ENCODE measurements around the gene ZNF140.

Gene ZNF140

GRCh38 chr12:133080026-133080367 lies 726 bp upstream of the ZNF140 start:
- no peaks in the 10 kb centered on the region for H3K27me3 ChIP-seq (ENCODE audit: control insufficient read depth, insufficient read depth, low read length)
- no peak overlapping the region for H3K27ac ChIP-seq (ENCODE audit: low read length)
- no peaks in the 10 kb centered on the region; the same call in 1 of the 2 replicates for H3K36me3 ChIP-seq (ENCODE audit: control insufficient read depth, insufficient read depth, low read length)
- peak overlapping the region; percentile 62; the same call in 1 of the 2 replicates for H3K4me3 ChIP-seq (ENCODE audit: low read length)
- no CpG with 5 or more reads among the region's 22 CpGs for WGBS (ENCODE audit: insufficient coverage, insufficient read length)
- H3K4me1 ChIP-seq (ENCODE audit: control insufficient read depth, insufficient read depth, low read length) = no peaks in the 10 kb centered on the region
- peaks cover 1% of the 10 kb centered on the region; the same call in 1 of the 2 replicates for H3K9me3 ChIP-seq (ENCODE audit: control insufficient read depth, insufficient read depth, low read length)
- peak; percentile 98 for DNase-seq (ENCODE audit: low read depth, low spot score)

- peak overlapping the region; percentile 82 for H3K4me3 ChIP-seq (ENCODE audit: low read length)
- H3K27me3 ChIP-seq (ENCODE audit: control insufficient read depth, insufficient read depth, low read length) = no peaks in the 10 kb centered on the region
- 0 out of 2 replicates have a peak, but pooled peaks cover 1% of the 10 kb centered on the region for H3K9me3 ChIP-seq (ENCODE audit: control insufficient read depth, insufficient read depth, low read length)
- no peaks in the 10 kb centered on the region for H3K4me1 ChIP-seq (ENCODE audit: control insufficient read depth, insufficient read depth, low read length)
- WGBS (ENCODE audit: insufficient coverage, insufficient read length) = no CpG with 5 or more reads among the region's 17 CpGs
- H3K27ac ChIP-seq (ENCODE audit: low read length) = no peak overlapping the region
- DNase-seq (ENCODE audit: low read depth, low spot score) = no peak
- no peaks in the 10 kb centered on the region; the same call in 1 of the 2 replicates for H3K36me3 ChIP-seq (ENCODE audit: control insufficient read depth, insufficient read depth, low read length)
Measured at GRCh38 chr12:133081159-133081780, 547 bp downstream of the ZNF140 start.

GRCh38 chr12:133083345-133083744 lies 2.6 kb downstream of the ZNF140 start:
- H3K4me1 ChIP-seq (ENCODE audit: control insufficient read depth, insufficient read depth, low read length) = no peaks in the 10 kb centered on the region
- no peak overlapping the region for H3K4me3 ChIP-seq (ENCODE audit: low read length)
- H3K27ac ChIP-seq (ENCODE audit: low read length) = no peak overlapping the region
- no CpG with 5 or more reads among the region's 6 CpGs for WGBS (ENCODE audit: insufficient coverage, insufficient read length)
- no peaks in the 10 kb centered on the region for H3K27me3 ChIP-seq (ENCODE audit: control insufficient read depth, insufficient read depth, low read length)
- DNase-seq (ENCODE audit: low read depth, low spot score) = no peak
- H3K36me3 ChIP-seq (ENCODE audit: control insufficient read depth, insufficient read depth, low read length) = no peaks in the 10 kb centered on the region; the same call in 1 of the 2 replicates
- no peaks in the 10 kb centered on the region for H3K9me3 ChIP-seq (ENCODE audit: control insufficient read depth, insufficient read depth, low read length)

- no CpG with 5 or more reads among the region's 3 CpGs for WGBS (ENCODE audit: insufficient coverage, insufficient read length)
- peaks cover 11% of the 10 kb centered on the region; the same call in 1 of the 2 replicates for H3K36me3 ChIP-seq (ENCODE audit: control insufficient read depth, insufficient read depth, low read length)
- no peak overlapping the region for H3K27ac ChIP-seq (ENCODE audit: low read length)
- H3K9me3 ChIP-seq (ENCODE audit: control insufficient read depth, insufficient read depth, low read length) = peaks cover 13% of the 10 kb centered on the region
- H3K4me3 ChIP-seq (ENCODE audit: low read length) = no peak overlapping the region
- H3K27me3 ChIP-seq (ENCODE audit: control insufficient read depth, insufficient read depth, low read length) = no peaks in the 10 kb centered on the region; the same call in 1 of the 2 replicates
- DNase-seq (ENCODE audit: low read depth, low spot score) = no peak
- no peaks in the 10 kb centered on the region for H3K4me1 ChIP-seq (ENCODE audit: control insufficient read depth, insufficient read depth, low read length)
Measured at GRCh38 chr12:133105620-133106019, 24.9 kb downstream of the ZNF140 start.

- WGBS (ENCODE audit: insufficient coverage, insufficient read length) = no CpG with 5 or more reads among the region's 5 CpGs
- no peaks in the 10 kb centered on the region; the same call in 1 of the 2 replicates for H3K27me3 ChIP-seq (ENCODE audit: control insufficient read depth, insufficient read depth, low read length)
- H3K4me3 ChIP-seq (ENCODE audit: low read length) = no peak overlapping the region
- H3K9me3 ChIP-seq (ENCODE audit: control insufficient read depth, insufficient read depth, low read length) = peaks cover 13% of the 10 kb centered on the region
- no peaks in the 10 kb centered on the region for H3K4me1 ChIP-seq (ENCODE audit: control insufficient read depth, insufficient read depth, low read length)
- no peak for DNase-seq (ENCODE audit: low read depth, low spot score)
- H3K36me3 ChIP-seq (ENCODE audit: control insufficient read depth, insufficient read depth, low read length) = peaks cover 11% of the 10 kb centered on the region; the same call in 1 of the 2 replicates
- no peak overlapping the region for H3K27ac ChIP-seq (ENCODE audit: low read length)
Measured at GRCh38 chr12:133106253-133106652, 25.5 kb downstream of the ZNF140 start.

GRCh38 chr12:133107121-133107520 lies 26.4 kb downstream of the ZNF140 start:
- WGBS (ENCODE audit: insufficient coverage, insufficient read length) = no CpG with 5 or more reads among the region's 1 CpG
- peaks cover 13% of the 10 kb centered on the region for H3K9me3 ChIP-seq (ENCODE audit: control insufficient read depth, insufficient read depth, low read length)
- H3K4me3 ChIP-seq (ENCODE audit: low read length) = no peak overlapping the region
- H3K27me3 ChIP-seq (ENCODE audit: control insufficient read depth, insufficient read depth, low read length) = no peaks in the 10 kb centered on the region; the same call in 1 of the 2 replicates
- DNase-seq (ENCODE audit: low read depth, low spot score) = no peak
- no peaks in the 10 kb centered on the region for H3K4me1 ChIP-seq (ENCODE audit: control insufficient read depth, insufficient read depth, low read length)
- H3K27ac ChIP-seq (ENCODE audit: low read length) = no peak overlapping the region
- peaks cover 11% of the 10 kb centered on the region; the same call in 1 of the 2 replicates for H3K36me3 ChIP-seq (ENCODE audit: control insufficient read depth, insufficient read depth, low read length)

- WGBS (ENCODE audit: insufficient coverage, insufficient read length) = no CpG with 5 or more reads among the region's 2 CpGs
- DNase-seq (ENCODE audit: low read depth, low spot score) = no peak
- Histone ChIP-seq H3K4me3 (ENCODE audit: low read length) (no peak overlapping the region), H3K4me1 (ENCODE audit: control insufficient read depth, insufficient read depth, low read length) (no peaks in the 10 kb centered on the region), H3K36me3 (ENCODE audit: control insufficient read depth, insufficient read depth, low read length) (peaks cover 11% of the 10 kb centered on the region; the same call in 1 of the 2 replicates), H3K27me3 (ENCODE audit: control insufficient read depth, insufficient read depth, low read length) (no peaks in the 10 kb centered on the region; the same call in 1 of the 2 replicates), H3K27ac (ENCODE audit: low read length) (no peak overlapping the region), H3K9me3 (ENCODE audit: control insufficient read depth, insufficient read depth, low read length) (peaks cover 13% of the 10 kb centered on the region)
Measured at GRCh38 chr12:133108150-133108549, 27.4 kb downstream of the ZNF140 start.

GRCh38 chr12:133120385-133121191 lies 39.9 kb downstream of the ZNF140 start:
- Histone ChIP-seq H3K36me3 (ENCODE audit: control insufficient read depth, insufficient read depth, low read length) (peaks cover 18% of the 10 kb centered on the region; the same call in 1 of the 2 replicates), H3K4me1 (ENCODE audit: control insufficient read depth, insufficient read depth, low read length) (no peaks in the 10 kb centered on the region), H3K27me3 (ENCODE audit: control insufficient read depth, insufficient read depth, low read length) (no peaks in the 10 kb centered on the region), H3K27ac (ENCODE audit: low read length) (no peak overlapping the region), H3K9me3 (ENCODE audit: control insufficient read depth, insufficient read depth, low read length) (peaks cover 25% of the 10 kb centered on the region), H3K4me3 (ENCODE audit: low read length) (no peak overlapping the region)
- WGBS (ENCODE audit: insufficient coverage, insufficient read length) = no CpG with 5 or more reads among the region's 3 CpGs
- no peak for DNase-seq (ENCODE audit: low read depth, low spot score)

- H3K27ac ChIP-seq (ENCODE audit: low read length) = no peak overlapping the region
- WGBS (ENCODE audit: insufficient coverage, insufficient read length) = no CpG with 5 or more reads among the region's 2 CpGs
- peaks cover 15% of the 10 kb centered on the region for H3K36me3 ChIP-seq (ENCODE audit: control insufficient read depth, insufficient read depth, low read length)
- no peak for DNase-seq (ENCODE audit: low read depth, low spot score)
- no peaks in the 10 kb centered on the region for H3K27me3 ChIP-seq (ENCODE audit: control insufficient read depth, insufficient read depth, low read length)
- H3K4me1 ChIP-seq (ENCODE audit: control insufficient read depth, insufficient read depth, low read length) = no peaks in the 10 kb centered on the region
- H3K4me3 ChIP-seq (ENCODE audit: low read length) = no peak overlapping the region
- peaks cover 20% of the 10 kb centered on the region for H3K9me3 ChIP-seq (ENCODE audit: control insufficient read depth, insufficient read depth, low read length)
Measured at GRCh38 chr12:133124674-133125073, 44.0 kb downstream of the ZNF140 start.

- Histone ChIP-seq H3K27me3 (ENCODE audit: control insufficient read depth, insufficient read depth, low read length) (no peaks in the 10 kb centered on the region), H3K36me3 (ENCODE audit: control insufficient read depth, insufficient read depth, low read length) (no peaks in the 10 kb centered on the region; the same call in none of the 2 replicates), H3K9me3 (ENCODE audit: control insufficient read depth, insufficient read depth, low read length) (peaks cover 4% of the 10 kb centered on the region), H3K4me3 (ENCODE audit: low read length) (peak overlapping the region; percentile 98), H3K4me1 (ENCODE audit: control insufficient read depth, insufficient read depth, low read length) (no peaks in the 10 kb centered on the region), H3K27ac (ENCODE audit: low read length) (no peak overlapping the region)
- DNase-seq (ENCODE audit: low read depth, low spot score) = no peak
- no CpG with 5 or more reads among the region's 26 CpGs for WGBS (ENCODE audit: insufficient coverage, insufficient read length)
Measured at GRCh38 chr12:133129368-133130037, 48.8 kb downstream of the ZNF140 start.

Data from iPS DF 6.9 (cell line).